GM13976 (cell line): ENCODE results near the gene NRARP.

Experiments
- DNase-seq: peaks from one replicate; pipeline ENCODE4 v3.0.0; 2012; ENCODE audit warnings: low spot score
- in situ Hi-C: fragments of 300-500 bp; cut with MboI; formaldehyde crosslinking; loops from one replicate; pipeline ENCODE4 v1.12.0; 2022; ENCODE audit warnings: low sequenced_read_pairs, mixed read lengths, inconsistent platforms; ENCODE audit not compliant: unreplicated experiment
- TF ChIP-seq, protein P1 (sequence below): IDR thresholded peaks from 2 replicates; pipeline ENCODE4 v1.5.1; 2012; ENCODE audit warnings: borderline replicate concordance, mild to moderate bottlenecking; ENCODE audit not compliant: insufficient read depth; ENCODE audit errors: extremely low read depth, missing control alignments, control extremely low read depth

NRARP gene

DNA sequence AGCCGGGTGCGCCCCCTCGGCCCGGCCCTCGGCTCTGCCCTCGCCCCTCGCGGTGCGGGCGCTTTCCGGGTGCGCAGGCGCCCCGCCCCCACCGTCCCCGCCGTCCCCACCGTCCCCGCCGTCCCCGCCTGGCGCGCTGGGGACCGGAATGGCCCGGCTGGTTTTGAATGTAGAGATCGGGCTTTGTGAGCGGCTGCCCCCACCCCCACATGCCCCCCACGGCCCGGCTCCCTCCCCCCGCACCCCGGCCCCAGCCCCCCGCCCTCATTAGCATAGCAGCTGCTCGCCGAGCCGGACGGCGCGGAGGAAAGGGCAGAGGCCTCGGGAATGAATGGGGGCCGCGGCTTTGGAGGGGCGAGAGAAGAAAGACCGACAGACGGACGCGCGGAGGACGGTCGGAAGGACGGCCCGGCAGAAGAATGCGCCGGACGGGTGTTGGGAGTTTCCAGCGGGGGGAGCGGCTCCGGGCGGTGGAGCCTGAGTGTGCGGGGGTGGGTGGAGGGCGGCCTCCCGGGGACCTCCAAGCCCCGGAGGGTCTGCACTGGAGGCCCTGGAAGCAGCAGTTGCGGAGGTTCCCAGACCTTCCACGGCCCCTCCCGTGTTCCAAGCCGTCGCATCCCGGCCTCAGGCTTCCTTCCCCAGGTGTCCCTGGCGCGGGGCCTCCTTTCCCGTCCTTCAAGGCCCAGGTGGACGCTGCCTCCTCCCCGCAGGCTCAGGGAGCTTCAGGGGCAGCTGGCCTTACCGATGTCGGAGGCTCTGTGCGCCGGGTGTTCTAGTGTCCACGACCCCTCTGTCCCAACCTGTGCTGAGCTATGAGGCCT, 6.0 kb downstream of the NRARP start:
- in situ Hi-C loops: loop anchor here (25.0 kb wide), 1 partner anchor 241 kb away; no protein-coding TSS in a partner anchor
- TF ChIP-seq, protein P1, sequence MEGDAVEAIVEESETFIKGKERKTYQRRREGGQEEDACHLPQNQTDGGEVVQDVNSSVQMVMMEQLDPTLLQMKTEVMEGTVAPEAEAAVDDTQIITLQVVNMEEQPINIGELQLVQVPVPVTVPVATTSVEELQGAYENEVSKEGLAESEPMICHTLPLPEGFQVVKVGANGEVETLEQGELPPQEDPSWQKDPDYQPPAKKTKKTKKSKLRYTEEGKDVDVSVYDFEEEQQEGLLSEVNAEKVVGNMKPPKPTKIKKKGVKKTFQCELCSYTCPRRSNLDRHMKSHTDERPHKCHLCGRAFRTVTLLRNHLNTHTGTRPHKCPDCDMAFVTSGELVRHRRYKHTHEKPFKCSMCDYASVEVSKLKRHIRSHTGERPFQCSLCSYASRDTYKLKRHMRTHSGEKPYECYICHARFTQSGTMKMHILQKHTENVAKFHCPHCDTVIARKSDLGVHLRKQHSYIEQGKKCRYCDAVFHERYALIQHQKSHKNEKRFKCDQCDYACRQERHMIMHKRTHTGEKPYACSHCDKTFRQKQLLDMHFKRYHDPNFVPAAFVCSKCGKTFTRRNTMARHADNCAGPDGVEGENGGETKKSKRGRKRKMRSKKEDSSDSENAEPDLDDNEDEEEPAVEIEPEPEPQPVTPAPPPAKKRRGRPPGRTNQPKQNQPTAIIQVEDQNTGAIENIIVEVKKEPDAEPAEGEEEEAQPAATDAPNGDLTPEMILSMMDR: no peak
- DNase-seq: no peak

DNA sequence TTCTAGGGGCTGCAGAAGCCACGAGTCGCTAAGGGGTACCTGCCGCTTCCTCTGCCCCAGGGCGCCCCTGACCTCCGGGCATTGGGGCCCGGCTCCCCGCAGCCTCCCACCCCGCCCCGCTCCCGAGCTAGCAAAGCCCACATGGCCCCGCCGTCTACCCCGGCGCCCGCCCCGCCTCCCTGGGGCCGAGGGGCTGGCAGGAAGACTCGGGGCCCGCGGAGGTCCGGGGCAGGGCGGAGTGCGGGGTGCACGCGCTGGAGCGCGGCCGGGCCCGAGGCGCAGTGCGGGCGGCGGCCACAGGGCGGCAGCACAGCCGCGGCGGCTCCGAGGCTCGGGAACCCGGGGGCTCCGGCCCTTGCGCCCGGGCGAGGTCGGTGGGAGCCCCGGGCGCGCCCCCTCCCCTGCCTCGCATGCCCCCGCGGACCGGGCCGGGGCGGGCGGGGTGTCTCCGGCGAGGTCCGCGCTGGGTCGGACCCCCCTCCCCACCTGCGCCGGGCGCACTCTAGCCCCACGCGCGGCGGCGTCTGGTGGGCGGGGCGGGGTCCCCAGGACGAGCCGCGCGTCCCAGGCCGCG, 6.7 kb downstream of the NRARP start:
- DNase-seq: peak; percentile 91
- in situ Hi-C loops: loop anchor here (25.0 kb wide), 1 partner anchor 242 kb away; no protein-coding TSS in a partner anchor
- TF ChIP-seq, protein P1: peak; percentile 94

DNA sequence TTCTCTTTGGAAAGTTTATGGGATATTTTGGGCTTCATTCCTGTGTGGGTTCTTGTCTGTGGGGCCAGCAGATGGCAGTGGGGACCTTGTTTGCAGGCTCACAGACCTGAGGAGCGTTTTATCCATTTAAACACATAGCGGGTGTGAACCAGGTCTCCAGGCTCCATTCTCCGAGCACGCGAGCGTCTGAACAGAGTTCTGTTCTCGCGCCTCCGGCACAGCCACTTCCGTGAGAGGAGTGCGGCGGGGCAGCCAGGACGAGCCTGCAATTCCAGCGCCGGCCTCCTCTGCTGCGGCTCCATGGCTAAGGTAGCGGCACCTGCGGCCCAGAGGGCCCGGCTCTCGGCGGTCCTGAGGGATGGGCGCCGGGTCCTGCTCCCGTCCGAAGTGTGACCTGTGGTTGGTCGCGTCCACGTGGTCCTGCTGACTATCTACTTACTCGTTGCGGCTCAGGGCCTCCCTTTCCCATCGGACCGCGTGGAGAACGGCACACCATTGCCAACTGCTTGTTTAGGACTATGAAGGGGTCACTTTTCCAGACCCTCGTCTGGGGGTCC, 7.3 kb downstream of the NRARP start:
- in situ Hi-C loops: loop anchor here (5.0 to 25.0 kb wide), 2 partner anchors 113 to 243 kb away; no protein-coding TSS in a partner anchor
- TF ChIP-seq, protein P1: peak; percentile 14
- no peak for DNase-seq

DNA sequence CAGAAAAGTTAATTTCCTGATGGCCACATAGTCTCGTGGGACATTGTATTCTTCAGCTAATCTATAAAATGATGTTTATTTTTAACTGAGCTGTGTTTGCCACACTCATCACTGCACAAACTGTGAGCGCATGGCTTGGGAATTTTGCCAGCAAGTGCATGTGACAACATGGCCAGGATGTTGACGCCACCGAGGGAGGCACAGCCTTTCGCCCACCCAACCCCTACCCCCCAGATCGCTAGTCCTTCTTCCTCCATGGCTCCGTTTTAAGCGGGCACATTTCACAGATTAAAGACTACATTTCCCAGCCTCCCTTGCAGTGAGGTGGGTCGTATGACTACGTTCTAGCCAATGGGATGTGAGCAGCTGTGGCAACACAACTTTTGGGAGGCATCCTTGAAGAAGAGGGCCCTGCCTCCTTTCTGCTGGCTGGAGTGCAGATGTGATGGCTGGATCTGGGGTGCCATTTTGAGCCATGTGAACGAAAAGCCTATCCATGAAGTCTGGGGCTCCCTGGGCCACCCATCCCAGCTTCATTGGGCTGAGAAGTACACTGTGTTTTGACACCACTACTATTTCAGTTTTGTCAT, 7.9 kb downstream of the NRARP start:
- in situ Hi-C loops: loop anchor here (5.0 to 25.0 kb wide), 2 partner anchors 113 to 243 kb away; no protein-coding TSS in a partner anchor
- no peak for DNase-seq
- TF ChIP-seq, protein P1: no peak

DNA sequence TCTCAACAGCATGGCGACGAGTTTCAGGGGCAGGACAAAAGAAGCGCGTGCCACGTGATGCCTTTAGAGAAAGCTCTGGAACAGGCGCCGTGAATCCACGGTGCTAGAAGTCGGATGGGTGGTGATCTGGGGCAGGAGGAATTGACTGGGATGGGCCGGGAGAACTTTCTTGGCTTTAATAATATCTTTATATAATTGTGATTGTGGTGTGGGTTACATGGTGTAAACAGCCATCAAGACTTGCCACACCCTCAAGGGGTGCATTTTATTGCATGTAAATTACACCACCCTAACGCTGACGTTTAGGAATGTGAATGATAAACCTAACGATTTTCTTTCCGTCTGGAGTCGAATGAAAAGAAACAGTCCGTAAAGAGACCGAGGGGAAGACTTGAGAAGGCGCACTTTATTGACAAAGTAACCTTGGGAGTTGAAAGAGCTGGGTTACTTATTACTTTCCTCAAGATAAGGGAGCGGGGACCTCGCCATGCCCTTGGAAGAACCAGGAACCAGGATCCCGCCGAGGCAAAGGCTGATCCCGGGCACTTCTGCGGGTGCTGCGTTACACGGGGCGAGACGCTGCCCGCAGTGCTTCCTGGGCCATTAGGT, 8.5 kb downstream of the NRARP start:
- in situ Hi-C loops: loop anchor here (5.0 to 25.0 kb wide), 2 partner anchors 114 to 244 kb away; no protein-coding TSS in a partner anchor
- TF ChIP-seq, protein P1: no peak
- no peak for DNase-seq

DNA sequence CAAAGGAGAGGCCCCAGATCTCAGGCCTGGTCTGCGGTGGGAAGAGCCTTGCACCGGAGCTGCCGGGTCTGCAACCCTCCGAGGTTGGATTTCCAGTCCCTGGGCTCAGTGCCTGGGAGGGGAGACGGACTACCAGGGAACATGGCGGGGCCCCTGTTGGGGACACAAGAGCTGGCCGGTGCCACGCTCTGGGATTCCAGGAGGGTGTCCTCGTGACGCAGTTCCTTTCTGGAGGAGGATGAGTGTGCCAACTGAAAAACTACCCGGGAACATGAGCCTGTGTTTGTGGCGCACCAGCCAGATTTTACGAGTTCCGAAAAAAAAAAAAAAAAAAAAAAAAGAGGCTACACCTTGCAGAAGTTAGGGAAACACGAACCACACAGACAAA, 9.0 kb downstream of the NRARP start:
- no peak for DNase-seq
- TF ChIP-seq, protein P1: no peak
- in situ Hi-C loops: loop anchor here (5.0 to 25.0 kb wide), 2 partner anchors 114 to 244 kb away; no protein-coding TSS in a partner anchor
